ENCODE results near the gene GAPDHS.

Gene GAPDHS

DNA sequence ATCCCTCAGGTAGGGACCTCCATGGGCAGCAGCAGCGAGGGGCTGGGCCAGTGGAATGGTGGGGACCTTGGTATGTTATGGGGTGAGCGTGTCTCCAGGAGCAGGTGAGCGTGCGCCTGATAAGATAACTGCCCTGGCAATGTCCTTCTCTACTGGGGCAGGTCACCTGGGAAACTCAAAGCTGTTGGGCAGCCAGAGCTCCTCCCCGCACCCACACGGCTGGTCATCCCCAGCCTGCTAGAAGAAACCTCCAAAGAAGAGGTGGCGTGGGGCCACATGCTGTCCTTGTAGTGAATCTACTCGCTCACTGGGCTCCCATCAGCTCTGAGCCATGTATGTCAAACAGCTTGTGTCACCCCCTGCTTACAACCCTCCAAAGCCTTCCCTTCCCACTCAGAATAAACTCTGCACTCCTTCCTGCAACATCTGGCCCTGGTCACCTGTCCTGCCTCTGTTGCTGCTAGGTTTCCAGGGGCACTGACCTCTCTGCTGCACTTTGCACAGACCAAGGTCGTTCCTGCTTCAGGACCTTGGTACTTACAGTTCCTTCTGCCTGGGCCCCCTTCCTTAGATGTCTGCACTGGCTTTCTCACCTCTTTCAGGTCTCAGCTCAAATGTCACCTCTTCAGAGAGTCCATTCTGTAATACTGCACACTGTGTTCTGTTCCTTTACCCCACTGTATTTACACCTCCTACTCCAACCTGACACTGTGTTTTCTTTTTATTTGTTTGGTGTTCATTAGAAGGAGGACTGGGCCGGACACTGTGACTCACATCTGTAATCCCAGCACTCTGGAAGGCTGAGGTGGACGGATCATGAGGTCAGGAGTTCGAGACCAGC is 32.0 kb downstream of the GAPDHS start:
- TF ChIP-seq, protein P1, sequence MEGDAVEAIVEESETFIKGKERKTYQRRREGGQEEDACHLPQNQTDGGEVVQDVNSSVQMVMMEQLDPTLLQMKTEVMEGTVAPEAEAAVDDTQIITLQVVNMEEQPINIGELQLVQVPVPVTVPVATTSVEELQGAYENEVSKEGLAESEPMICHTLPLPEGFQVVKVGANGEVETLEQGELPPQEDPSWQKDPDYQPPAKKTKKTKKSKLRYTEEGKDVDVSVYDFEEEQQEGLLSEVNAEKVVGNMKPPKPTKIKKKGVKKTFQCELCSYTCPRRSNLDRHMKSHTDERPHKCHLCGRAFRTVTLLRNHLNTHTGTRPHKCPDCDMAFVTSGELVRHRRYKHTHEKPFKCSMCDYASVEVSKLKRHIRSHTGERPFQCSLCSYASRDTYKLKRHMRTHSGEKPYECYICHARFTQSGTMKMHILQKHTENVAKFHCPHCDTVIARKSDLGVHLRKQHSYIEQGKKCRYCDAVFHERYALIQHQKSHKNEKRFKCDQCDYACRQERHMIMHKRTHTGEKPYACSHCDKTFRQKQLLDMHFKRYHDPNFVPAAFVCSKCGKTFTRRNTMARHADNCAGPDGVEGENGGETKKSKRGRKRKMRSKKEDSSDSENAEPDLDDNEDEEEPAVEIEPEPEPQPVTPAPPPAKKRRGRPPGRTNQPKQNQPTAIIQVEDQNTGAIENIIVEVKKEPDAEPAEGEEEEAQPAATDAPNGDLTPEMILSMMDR (IDR thresholded peaks at IDR 0.05; ENCODE audit: low read depth, low read length, missing control alignments): no peak
- in situ Hi-C loops (cut with HindIII; ENCODE audit: low pct_ligation_motif_present, low sequenced_read_pairs): no loop called here
- H3K27ac ChIP-seq: no peak overlapping the region
- H3K4me3 ChIP-seq (ENCODE audit: low read depth, low read length): no peak overlapping the region
- H3K27me3 ChIP-seq (replicated peaks): no peaks in the 10 kb centered on the region
- no peaks in the 10 kb centered on the region for H3K36me3 ChIP-seq (replicated peaks)
- no peak for DNase-seq

DNA sequence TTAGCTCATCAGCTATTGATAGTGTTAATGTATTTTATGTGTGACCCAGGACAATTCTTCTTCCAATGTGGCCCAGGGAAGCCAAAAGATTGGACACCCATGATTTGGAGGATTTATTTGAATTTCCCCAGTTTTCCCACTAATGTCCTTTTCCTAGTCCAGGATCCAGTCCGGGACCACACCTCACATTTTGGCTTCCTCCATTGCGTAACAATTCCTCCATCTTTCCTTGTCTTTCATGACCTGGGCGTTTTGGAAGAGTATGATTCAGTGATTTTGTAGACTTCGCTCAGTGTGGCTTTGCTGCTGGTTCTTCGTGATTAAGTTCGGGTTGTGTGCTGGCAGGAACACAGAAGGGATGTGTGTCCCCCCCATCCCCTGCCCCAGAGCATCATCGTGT is 33.5 kb downstream of the GAPDHS start:
- TF ChIP-seq, protein P1 (IDR thresholded peaks at IDR 0.05; ENCODE audit: low read depth, low read length, missing control alignments): no peak
- H3K4me3 ChIP-seq (ENCODE audit: low read depth, low read length): no peak overlapping the region

DNA sequence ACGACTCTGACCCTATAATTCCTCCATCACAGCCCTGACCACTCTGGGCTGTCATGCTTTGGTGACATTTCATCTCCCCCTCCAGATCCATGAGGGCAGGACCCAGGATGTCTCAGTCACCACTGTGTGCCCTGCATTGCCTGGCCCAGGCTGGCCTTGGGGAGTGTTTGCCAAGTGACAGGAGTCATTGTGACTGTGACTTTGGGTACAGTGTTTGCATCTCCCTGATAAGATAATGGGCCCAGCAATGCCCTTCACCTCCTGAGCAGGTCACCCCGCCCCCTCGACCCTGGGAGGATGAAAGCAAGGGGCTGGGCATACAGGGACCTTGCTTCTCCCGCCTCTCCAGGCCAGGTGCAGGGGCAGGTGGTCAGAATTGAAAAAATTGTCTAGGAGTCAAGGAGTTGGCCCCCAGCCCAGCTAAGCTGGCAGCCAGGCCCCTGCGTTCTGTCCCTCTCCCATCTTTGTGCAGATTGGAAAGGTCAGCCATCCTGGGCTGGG is 36.1 kb downstream of the GAPDHS start:
- Histone ChIP-seq H3K4me3 (ENCODE audit: low read depth, low read length) (no peak overlapping the region), H3K36me3 (replicated peaks) (no peaks in the 10 kb centered on the region), H3K27ac (no peak overlapping the region), H3K27me3 (replicated peaks) (no peaks in the 10 kb centered on the region)
- in situ Hi-C loops (cut with HindIII; ENCODE audit: low pct_ligation_motif_present, low sequenced_read_pairs): no loop called here
- no peak for DNase-seq
- TF ChIP-seq, protein P1 (IDR thresholded peaks at IDR 0.05; ENCODE audit: low read depth, low read length, missing control alignments): no peak

More for the DNA sequence above, 33.5 kb downstream of the GAPDHS start:
- Histone ChIP-seq H3K27me3 (replicated peaks) (no peaks in the 10 kb centered on the region), H3K27ac (no peak overlapping the region), H3K36me3 (replicated peaks) (no peaks in the 10 kb centered on the region)
- no peak for DNase-seq
- in situ Hi-C loops (cut with HindIII; ENCODE audit: low pct_ligation_motif_present, low sequenced_read_pairs): no loop called here

DNA sequence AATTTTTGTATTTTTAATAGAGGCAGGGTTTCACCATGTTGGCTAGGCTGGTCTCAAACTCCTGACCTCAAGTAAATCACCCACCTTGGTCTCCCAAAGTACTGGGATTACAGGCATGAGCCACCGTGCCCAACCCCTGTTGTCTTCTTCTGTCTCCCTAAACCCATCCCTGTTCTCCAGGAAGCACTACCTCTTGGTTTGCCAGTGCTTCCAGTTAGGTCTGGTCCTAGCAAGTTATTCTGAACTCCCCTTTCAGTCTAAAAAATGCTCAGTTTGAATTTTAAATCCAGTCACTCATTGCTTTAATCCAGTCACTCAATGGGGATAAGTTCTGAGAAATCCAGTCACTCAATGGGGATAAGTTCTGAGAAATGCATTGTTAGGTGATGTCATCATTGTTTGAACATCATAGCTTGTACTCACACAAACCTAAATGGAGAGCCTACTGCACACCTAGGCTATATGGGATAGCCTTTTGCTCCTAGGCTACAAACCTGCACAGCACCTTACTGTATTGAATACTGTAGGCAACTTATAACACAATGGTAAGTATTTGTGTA is 38.2 kb downstream of the GAPDHS start:
- TF ChIP-seq, protein P1 (IDR thresholded peaks at IDR 0.05; ENCODE audit: low read depth, low read length, missing control alignments): no peak
- in situ Hi-C loops (cut with HindIII; ENCODE audit: low pct_ligation_motif_present, low sequenced_read_pairs): no loop called here

DNA sequence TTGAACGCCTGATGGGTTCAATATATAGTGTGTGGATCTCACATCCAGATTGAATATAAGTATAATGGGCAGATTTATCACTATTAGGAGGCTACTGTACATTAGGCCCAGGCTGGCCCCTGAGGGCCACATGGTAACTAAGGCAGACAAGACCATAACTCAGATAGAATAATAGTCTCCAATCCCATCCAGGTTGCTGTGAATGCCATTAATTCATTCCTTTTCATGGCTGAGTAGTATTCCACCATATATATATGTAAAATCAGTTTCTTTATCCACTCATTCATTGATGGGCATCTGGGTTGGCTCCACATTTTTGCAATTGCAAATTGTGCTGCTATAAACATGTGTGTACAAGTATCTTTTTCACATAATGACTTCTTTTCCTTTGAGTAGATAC is 44.7 kb downstream of the GAPDHS start:
- TF ChIP-seq, protein P1 (IDR thresholded peaks at IDR 0.05; ENCODE audit: low read depth, low read length, missing control alignments): no peak
- in situ Hi-C loops (cut with HindIII; ENCODE audit: low pct_ligation_motif_present, low sequenced_read_pairs): no loop called here
- DNase-seq: no peak

More for the DNA sequence above, 38.2 kb downstream of the GAPDHS start:
- H3K27ac ChIP-seq: no peak overlapping the region
- no peaks in the 10 kb centered on the region for H3K36me3 ChIP-seq (replicated peaks)
- no peaks in the 10 kb centered on the region for H3K27me3 ChIP-seq (replicated peaks)
- H3K4me3 ChIP-seq (ENCODE audit: low read depth, low read length): no peak overlapping the region
- DNase-seq: no peak

More for the DNA sequence above, 44.7 kb downstream of the GAPDHS start:
- no peaks in the 10 kb centered on the region for H3K27me3 ChIP-seq (replicated peaks)
- no peak overlapping the region for H3K4me3 ChIP-seq (ENCODE audit: low read depth, low read length)
- no peak overlapping the region for H3K27ac ChIP-seq
- H3K36me3 ChIP-seq (replicated peaks): no peaks in the 10 kb centered on the region

All from brain microvascular endothelial cell (primary cell).